HK-2 (cell line): ENCODE results near the gene TRIM58.

ENCODE experiments used
- DNase-seq: peaks from one replicate; pipeline ENCODE4 v3.0.0-alpha.2; 2018; ENCODE audit not compliant: unreplicated experiment

The TRIM58 gene

DNA sequence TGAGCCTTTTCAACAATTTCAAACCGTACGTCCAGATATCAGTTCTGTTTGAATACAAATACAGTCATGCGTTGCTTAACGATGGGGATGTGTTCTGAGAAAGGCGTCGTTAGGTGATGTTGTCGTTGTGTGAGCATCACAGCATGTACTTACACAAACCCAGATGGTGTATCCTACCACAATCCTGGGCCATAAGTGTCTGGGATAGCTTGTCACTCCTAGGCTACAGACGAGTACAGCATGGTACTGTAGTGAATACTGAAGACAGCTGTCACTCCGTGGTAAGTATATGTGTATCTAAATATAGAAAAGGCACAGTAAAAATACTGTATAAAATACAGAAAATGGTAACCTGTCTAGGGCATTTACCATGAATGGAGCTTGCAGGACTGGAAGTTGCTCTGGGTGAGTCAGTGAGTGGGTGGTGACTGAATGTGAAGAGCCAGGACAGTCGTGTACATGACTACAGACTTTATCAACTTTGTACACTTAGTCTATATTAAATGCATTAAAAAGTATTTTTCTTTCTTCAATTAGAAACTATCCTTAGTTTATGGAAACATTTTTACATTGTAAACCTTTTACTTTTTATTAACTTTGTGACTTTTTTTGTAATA lies 27.9 kb downstream of the TRIM58 start:
- DNase-seq, result no peak

DNA sequence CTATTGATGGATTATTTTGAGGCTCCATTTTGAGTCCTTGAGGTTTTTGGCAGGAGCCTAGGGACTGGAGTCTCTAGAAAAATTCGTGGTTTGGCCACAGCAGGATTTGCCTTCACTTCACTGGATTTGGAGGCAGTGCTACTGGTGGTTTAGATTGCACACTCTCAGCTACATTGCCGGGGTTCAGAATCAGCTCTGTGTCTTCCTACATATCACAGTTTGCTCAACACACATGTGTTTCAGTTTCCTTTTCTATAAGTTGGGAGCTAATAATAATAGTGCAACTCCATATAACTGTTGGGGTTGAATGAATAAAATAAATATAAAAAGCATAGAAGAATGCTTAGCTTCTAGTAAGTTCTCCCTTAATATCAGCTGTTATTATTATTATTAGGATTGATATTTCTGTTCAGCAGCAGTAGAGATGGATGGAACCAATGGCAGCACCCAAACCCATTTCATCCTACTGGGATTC lies 38.2 kb downstream of the TRIM58 start, which contains the start of gene OR2W3:
TSS of gene OR2W3 (plus strand) at position 425 of the 475 bp plus-strand sequence. CDS start at position 425, 0 bp downstream.
- DNase-seq, result no peak

DNA sequence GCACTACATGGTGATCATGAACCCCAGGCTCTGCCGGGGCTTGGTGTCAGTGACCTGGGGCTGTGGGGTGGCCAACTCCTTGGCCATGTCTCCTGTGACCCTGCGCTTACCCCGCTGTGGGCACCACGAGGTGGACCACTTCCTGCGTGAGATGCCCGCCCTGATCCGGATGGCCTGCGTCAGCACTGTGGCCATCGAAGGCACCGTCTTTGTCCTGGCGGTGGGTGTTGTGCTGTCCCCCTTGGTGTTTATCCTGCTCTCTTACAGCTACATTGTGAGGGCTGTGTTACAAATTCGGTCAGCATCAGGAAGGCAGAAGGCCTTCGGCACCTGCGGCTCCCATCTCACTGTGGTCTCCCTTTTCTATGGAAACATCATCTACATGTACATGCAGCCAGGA lies 39.0 kb downstream of the TRIM58 start:
- DNase-seq, result no peak

DNA sequence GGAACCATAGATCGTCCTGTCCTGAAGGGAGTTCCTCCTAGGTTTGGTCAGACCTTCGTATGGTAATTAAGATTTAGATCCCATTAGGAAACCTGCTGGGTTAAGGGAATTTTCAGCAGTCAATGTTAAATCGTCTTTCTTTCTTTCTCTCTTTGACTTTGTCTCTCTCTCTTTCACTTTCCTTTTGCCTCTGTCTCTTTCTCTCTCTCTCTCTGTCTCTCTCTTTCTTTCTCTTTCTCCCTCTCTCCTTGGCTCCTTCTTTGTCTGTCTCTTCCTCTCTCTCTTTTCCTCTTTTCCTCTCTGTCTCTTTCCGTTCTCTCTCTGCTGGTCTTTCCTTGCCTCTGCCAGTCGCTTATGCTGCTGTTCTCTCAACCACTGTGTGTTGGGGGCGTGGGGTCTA lies 47.1 kb downstream of the TRIM58 start:
- no peak for DNase-seq

DNA sequence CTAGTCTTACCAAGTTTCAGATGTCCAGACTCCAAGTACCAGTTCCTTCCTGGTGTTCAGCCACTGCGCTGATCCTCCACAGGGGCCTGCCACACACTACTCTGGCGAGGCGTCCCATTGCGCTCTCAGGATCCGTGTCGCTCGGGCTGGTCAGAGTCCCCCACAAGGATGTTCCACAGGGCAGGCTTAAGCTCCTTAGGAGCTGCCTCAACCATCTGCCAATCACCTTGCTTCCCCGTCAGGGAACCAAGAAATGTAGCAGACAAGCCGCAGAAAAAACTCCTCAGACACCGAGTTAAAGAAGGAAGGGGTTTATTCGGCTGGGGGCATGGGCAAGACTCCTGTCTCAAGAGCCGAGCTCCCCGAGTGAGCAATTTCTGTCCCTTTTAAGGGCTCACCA lies 48.2 kb downstream of the TRIM58 start:
- no peak for DNase-seq

DNA sequence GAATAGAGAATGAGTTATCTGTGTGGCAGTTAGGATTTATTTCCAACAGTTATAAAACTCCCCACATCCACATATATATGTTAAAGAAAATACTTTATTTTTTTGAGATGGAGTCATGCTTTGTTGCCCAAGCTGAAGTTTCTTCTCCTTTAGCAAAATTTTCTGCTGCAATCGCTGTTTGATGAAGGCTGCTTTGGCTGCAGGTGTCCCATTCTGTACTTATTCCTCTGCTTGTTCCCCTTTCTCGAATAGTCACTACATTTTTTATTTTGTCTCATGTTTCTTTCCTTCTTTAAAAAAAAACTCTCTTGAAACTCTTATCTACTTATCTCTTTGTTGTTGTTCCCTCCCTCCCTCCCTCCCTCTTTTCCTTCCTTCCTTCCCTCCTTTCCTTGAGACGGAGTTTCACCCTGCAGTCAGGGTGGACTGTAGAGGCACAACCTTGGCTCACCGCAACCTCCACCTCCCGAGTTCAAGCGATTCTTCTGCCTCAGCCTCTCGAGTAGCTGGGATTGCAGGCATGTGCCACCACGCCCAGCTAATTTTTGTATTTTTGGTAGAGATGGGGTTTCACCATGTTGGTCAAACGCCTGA lies 49.0 kb downstream of the TRIM58 start:
- no peak for DNase-seq

DNA sequence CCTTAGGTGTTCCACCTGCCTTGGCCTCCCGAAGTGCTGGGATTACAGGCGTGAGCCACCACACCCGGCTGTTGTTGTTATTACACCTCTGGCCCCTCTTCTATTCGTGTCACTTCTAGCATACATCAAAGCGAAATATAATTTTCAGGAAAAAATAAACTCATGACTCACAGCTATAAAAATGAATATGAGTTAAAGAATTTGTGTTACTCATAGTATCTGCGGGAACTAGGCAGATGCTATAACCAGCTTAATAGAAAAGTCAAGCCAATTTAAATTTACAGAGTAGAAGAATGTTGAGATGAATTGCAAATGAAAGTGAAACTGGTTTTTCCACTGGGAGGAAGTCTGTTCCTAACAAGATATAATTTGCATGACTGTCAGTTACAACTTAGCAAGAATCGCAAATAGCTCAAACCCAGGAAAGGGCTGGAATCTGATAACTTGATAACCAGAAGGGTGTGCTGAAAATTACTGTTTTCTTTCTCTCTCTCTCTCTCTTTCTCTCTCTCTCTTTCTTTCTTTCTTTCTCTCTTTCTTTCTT lies 49.6 kb downstream of the TRIM58 start:
- DNase-seq, result no peak

DNA sequence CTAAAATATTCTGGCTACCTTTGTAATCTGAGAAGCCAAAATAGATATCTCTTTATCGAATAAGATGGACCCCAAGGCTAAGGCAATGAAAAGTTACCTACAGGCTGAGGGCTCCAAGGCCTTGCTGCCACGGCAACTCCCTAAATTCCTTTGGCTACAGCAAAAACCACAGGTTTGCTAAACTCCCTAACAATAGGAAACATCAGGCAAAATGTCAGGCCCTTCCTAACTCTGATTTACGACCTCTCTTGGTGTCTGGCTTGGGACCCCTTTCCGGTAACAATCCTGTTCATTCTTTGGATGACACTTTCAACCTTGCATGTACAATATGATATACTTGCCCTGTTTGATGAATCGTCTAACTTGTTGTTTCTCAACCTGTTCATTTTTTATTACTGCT lies 51.8 kb downstream of the TRIM58 start:
- DNase-seq, result no peak

DNA sequence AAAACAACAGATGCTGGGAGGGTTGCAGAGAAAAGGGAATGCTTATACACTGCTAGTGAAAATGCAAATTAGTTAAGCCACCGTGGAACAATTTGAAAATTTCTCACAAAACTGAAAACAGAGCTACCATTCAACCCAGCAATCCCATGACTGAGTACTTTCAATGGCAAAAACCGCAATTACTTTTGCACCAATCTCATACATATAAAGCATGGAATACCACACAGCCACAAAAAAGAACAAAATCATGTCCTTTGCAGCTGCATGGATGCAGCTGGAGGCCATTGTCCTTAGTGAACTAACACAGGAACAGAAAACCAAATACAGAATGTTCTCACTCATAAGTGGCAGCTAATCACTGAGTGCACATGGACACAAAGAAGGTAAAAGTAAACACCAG lies 56.8 kb downstream of the TRIM58 start:
- DNase-seq, result no peak

DNA sequence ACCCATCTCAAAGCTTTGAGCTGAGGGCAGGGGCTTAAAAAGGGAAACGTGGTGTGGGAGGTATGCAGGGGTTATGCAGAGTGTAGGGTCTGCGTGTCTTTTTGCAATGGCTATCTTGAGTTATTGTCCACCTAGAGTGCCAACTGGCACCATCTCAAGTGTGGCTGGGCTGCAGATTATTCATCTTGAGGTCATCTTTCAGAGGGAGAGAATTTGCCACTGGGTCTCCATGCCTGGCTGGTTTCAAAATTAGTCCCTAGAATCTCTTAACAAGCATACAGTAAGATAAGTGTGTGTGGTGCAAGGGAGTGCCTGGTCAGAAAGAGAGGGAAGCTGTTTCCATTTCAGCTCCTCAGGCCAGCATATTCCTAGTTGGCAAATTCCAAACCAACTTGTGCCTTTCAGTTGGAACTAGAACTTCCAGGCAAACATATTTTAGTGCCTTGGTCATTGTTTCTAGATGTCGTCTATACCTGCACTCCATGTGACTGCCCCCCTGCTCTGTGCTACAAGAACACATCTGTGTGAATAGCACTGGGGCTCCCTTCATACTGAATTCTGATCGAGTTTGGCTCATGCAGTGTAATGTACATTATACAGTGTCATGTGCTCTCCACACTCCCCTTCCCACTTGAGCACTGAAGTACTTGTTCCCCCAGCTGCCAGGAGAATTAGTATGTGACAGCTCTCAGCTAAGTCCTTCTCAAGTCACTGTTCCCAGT lies 58.1 kb downstream of the TRIM58 start:
- no peak for DNase-seq

DNA sequence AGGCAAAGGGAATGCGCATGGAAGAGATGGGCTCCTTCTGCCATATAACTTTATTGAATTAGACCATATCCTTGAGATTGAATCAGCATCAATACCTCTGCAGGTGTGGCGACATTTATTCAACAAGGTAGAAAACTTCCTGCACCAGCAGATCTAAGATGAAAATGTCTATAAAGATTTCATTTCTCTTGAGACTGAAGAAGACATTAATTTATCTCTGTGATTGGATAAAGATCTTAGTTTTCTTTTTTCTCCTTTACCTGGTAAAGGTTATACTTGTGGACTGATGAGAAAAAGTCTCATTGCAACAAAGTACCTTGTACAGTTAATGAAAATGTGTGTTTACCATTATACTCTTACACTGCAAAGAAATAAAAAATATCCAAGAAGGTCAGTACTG lies 63.0 kb downstream of the TRIM58 start, which contains the start of gene OR2T8:
TSS of gene OR2T8 (plus strand) at position 301 of the 400 bp plus-strand sequence. CDS start 766 bp downstream, outside the sequence.
- DNase-seq, result no peak

DNA sequence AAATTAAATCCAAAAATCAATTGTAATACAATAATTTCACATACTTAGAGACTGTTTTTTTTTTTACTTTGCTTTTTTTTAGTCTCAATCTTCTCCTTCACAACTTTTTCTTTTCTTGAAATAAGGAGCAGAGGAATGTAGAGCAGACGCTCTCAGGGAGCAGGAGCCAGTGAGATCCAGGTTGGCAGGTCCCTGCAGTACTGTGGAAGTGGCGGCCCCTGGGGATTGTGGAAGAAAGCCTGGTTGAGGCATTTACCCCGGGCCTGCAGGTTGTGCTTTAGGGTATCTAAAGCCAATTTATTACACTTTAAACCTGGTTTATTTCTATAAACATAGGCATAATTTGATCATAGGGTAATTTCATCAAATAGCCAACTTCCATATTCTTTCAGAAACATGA lies 67.0 kb downstream of the TRIM58 start:
- no peak for DNase-seq

DNA sequence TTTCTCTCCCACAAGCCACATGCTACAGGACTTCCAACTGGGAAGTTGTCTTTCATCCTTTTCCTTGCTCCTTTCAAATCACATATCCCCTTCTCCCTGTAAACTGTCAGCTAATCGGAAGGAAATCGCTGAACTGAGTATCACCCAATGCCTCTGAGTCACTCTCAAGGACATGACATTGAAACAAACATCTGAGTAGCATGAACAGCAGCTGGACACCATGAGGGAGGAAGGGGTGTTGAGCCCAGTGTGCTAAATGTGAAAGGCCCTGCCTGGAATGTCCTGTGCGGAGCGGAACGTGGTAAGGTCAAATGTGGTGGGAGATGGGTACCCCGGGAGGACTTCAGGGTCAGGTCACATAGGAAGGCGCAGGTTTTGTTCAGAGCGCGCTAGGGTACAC lies 67.9 kb downstream of the TRIM58 start, which contains the start of gene OR2AJ1:
TSS of gene OR2AJ1 (plus strand) at position 22 of the 400 bp plus-strand sequence. CDS start 8,880 bp downstream, outside the sequence.
- no peak for DNase-seq
